A673 (cell line): ENCODE measurements around the gene FITM2. TPM values are rescaled to one million over a fixed set of nuclear protein-coding genes. Genes with fewer than 3 reads are reported as not detected.

Experiments used
- BruUV-seq: library from RNA; stranded (reverse); fragments of 400-500 nt; replicated peaks from 2 replicates; lab custom pipeline; 2021; lab: Mats Ljungman, UMichigan
- CTCF ChIA-PET: fragments of 300-600 bp; sonication (Branson Sonifier 250); formaldehyde crosslinking; loops from one replicate; lab custom pipeline; 2022; ENCODE audit warnings: antibody characterized with exemption; lab: Charles Lee
- POLR2A ChIA-PET: fragments of 300-600 bp; sonication (Branson Sonifier 250); formaldehyde crosslinking; loops from one replicate; lab custom pipeline; 2022; ENCODE audit warnings: antibody characterized with exemption; ENCODE audit not compliant: low non-redundant PET; lab: Charles Lee
- DNase-seq: peaks from one replicate; pipeline ENCODE4 v3.0.0-alpha.2; 2015; ENCODE audit warnings: low spot score
- H3K27ac ChIP-seq: fragments of 200-600 bp; sonication (generic); 2 replicates; pipeline ENCODE4 v1.5.1; 2016; ENCODE audit warnings: mixed run types, low read depth, mild to moderate bottlenecking, mixed read lengths, antibody characterized with exemption, low read length; ENCODE audit not compliant: poor library complexity, severe bottlenecking
- H3K27me3 ChIP-seq: fragments of 200-600 bp; sonication (generic); replicated peaks from 2 replicates; pipeline ENCODE4 v1.6.1; 2017; ENCODE audit warnings: mixed run types, low read depth, mild to moderate bottlenecking, mixed read lengths, antibody characterized with exemption, low read length; ENCODE audit not compliant: insufficient read depth, poor library complexity
- H3K36me3 ChIP-seq: fragments of 200-600 bp; sonication (generic); 2 replicates; pipeline ENCODE4 v1.6.1; 2016; ENCODE audit warnings: mixed run types, mild to moderate bottlenecking, mixed read lengths, antibody characterized with exemption, low read length; ENCODE audit not compliant: insufficient read depth, poor library complexity, severe bottlenecking
- H3K4me1 ChIP-seq: fragments of 200-600 bp; sonication (generic); 2 replicates; pipeline ENCODE4 v1.6.1; 2017; ENCODE audit warnings: mixed run types, mild to moderate bottlenecking, mixed read lengths, antibody characterized with exemption, low read length; ENCODE audit not compliant: insufficient read depth, poor library complexity, severe bottlenecking
- H3K4me3 ChIP-seq: fragments of 200-600 bp; sonication (generic); 2 replicates; pipeline ENCODE4 v1.5.1; 2016; ENCODE audit warnings: low read depth, mixed run types, mild to moderate bottlenecking, mixed read lengths, low read length; ENCODE audit not compliant: poor library complexity, severe bottlenecking
- H3K9me3 ChIP-seq: fragments of 200-600 bp; sonication (generic); 2 replicates; pipeline ENCODE4 v1.6.1; 2016; ENCODE audit warnings: mixed run types, low read depth, mild to moderate bottlenecking, mixed read lengths, antibody characterized with exemption, low read length; ENCODE audit not compliant: poor library complexity, severe bottlenecking
- CTCF ChIP-seq: fragments of 300-800, 200-600 bp; sonication (generic); conservative IDR thresholded peaks from 2 replicates; pipeline ENCODE4 v1.5.1; 2017; ENCODE audit warnings: low read depth, mild to moderate bottlenecking, antibody characterized with exemption, low read length, moderate library complexity, mixed read lengths
- EZH2 ChIP-seq: fragments of 200-600 bp; sonication (generic); IDR thresholded peaks from 2 replicates; pipeline ENCODE4 v1.6.1; 2017; ENCODE audit warnings: borderline replicate concordance, low read depth, mild to moderate bottlenecking, mixed read lengths, antibody characterized with exemption, low read length; ENCODE audit not compliant: poor library complexity, severe bottlenecking
- intact Hi-C: fragments of 100-400 bp; cut with micrococcal nuclease; formaldehyde crosslinking; loops from one replicate; pipeline ENCODE4 v1.10.0; 2022; ENCODE audit not compliant: unreplicated experiment
- total RNA-seq: library from RNA; stranded (reverse); gene quantifications from 2 replicates; pipeline ENCODE4 v1.2.3, GENCODE V29; 2021

The FITM2 gene
- total RNA-seq, 1 experiment from 2014 or later = 5.7 TPM

GRCh38 chr20:44309763-44310663, 989 bp downstream of the FITM2 start:
- H3K27ac ChIP-seq = peak overlapping the region; percentile 51
- TF ChIP-seq EZH2 (no peak), CTCF (no peak)
- H3K9me3 ChIP-seq = no peaks in the 10 kb centered on the region
- BruUV-seq = TSS peak; percentile 64
- H3K4me3 ChIP-seq = peak overlapping the region; percentile 81
- intact Hi-C loops = loop anchor here (5.0 kb wide), 1 partner anchor 193 kb away; no protein-coding TSS in a partner anchor
- ChIA-PET CTCF (interaction anchor here (0.5 to 3.7 kb wide), 5 partner anchors 17 to 193 kb away, joined by 3 to 28 read pairs (median 11); no protein-coding TSS in a partner anchor), POLR2A (no interaction called here)
- DNase-seq = no peak
- H3K36me3 ChIP-seq = no peaks in the 10 kb centered on the region
- peaks cover 4% of the 10 kb centered on the region for H3K4me1 ChIP-seq
- no peaks in the 10 kb centered on the region for H3K27me3 ChIP-seq

GRCh38 chr20:44306927-44307326, 4.1 kb downstream of the FITM2 start:
- CTCF ChIA-PET = no interaction called here
- no peak for TF ChIP-seq CTCF
- no peak for TF ChIP-seq EZH2
- Histone ChIP-seq H3K36me3 (no peaks in the 10 kb centered on the region), H3K4me3 (no peak overlapping the region), H3K27ac (no peak overlapping the region), H3K9me3 (no peaks in the 10 kb centered on the region), H3K4me1 (peaks cover 4% of the 10 kb centered on the region), H3K27me3 (no peaks in the 10 kb centered on the region)
- no peak for DNase-seq
- intact Hi-C loops = no loop called here
- BruUV-seq = no TSS peak
- POLR2A ChIA-PET = no interaction called here

- H3K27ac ChIP-seq = no peak overlapping the region
- DNase-seq = no peak
- H3K4me3 ChIP-seq = no peak overlapping the region
- H3K9me3 ChIP-seq = no peaks in the 10 kb centered on the region
- ChIA-PET POLR2A (no interaction called here), CTCF (no interaction called here)
- TF ChIP-seq EZH2 (no peak), CTCF (no peak)
- no peaks in the 10 kb centered on the region for H3K36me3 ChIP-seq
- BruUV-seq = no TSS peak
- no peaks in the 10 kb centered on the region for H3K27me3 ChIP-seq
- no peaks in the 10 kb centered on the region for H3K4me1 ChIP-seq
- intact Hi-C loops = no loop called here
Measured at GRCh38 chr20:44304383-44304782, 6.6 kb downstream of the FITM2 start.
